HG02973 (cell line): ENCODE results near the gene MSMO1.

Source experiments
- ATAC-seq: cut with Tn5 transposase; IDR thresholded peaks from one replicate; pipeline ENCODE4 v1.9.1; 2021; ENCODE audit warnings: moderate library complexity; ENCODE audit not compliant: unreplicated experiment

Gene MSMO1

GRCh38 chr4:165386328-165386727 is 58.9 kb downstream of the MSMO1 start:
- ATAC-seq = no peak

DNA sequence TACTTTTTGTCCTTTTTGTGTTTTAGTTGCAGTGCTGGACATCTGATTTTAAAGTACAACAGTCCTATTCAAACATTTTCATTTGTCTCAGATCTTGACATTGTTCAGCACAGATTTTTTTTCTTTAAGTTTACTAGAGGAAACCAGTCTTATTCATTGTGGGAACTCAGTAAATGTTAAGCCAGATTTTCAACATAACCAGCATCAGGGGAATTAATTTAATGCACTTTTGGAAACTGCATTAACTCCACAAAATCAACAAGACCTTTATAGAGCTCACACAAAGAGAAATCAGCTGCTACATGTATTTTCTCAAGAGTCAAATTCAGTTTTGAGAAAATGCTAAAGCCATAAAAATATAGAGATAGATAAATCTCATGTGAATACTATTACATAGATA is 61.3 kb downstream of the MSMO1 start:
- ATAC-seq = no peak
